GM19238 (cell line): Measurements from ENCODE around the gene RNF115.
"Not testable (repeated sequence)": the region's sequence is repeated elsewhere in the genome, so short reads cannot be mapped to it uniquely, and the experiment has no call there.

Source experiments
- DNase-seq: peaks from one replicate; pipeline ENCODE4 v3.0.0; 2011; ENCODE audit warnings: low spot score; ENCODE audit not compliant: insufficient read length

RNF115 gene

DNA sequence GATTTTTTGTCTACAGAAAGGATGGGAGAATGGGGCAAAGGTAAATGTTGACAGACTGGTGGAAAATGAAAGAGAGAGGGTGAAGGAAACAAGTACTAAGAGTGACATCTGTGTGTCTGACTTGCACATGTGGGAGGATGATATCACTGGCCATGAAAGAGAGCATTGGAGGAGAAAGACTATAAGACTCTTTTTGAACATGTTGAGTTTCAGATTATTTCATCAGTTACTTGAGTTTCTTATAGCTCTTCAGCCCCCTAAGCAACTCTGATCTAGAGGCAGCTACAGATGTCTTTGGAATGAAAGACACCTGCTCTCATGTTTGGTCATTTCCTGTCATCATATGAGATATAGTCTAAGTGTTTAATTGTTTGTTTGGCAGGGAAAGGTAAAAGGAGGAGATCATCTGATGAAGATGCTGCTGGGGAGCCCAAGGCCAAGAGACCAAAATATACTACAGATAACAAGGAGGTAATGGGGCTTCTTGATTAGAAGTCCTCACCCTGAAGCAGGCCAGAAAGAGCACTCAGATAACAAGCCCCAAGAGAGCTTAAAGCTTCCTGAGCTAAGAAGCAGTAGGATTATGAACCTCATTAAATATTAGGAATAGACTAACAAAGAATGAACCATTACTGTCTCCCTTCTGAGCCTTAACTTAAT, 4.6 kb upstream of the RNF115 start:
- no peak for DNase-seq

DNA sequence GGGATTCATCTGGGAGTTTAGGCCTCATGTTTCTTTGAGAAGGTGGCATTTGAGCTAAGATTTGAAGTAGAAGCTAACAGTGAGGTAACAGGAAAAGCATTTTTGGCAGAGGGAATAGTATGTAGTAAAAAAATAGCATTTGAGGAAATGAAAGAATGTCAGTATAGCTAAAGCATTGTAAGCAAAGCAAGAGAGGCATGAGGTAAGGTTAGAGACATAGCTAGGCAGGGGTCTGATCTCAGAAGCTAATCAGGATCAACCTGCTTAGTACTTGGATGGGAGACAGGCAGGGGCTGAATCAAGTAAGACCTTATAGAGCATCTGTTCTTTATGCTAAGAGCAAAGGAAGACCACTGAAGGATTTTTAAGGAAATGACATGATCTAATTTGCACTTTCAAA, 4.1 kb upstream of the RNF115 start:
- DNase-seq, result no peak

DNA sequence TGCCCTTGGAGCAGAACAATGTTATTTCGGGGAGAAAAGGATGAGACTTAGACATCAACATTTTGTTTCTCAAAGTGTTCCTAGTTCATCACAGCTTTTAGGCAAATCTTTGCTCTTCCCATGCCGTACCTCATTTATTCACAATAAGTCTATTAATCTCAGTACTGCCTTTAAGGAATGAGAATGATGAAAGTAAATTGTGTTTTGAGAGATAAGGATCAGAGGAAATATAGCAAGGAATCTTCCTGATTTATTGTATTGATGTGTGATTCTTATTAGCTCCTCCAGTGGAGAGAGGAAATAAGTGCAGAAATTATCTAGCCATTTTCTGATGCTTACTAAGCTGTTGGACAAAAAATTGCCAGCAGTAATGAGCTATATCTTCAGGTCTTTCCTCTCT, 2.1 kb upstream of the RNF115 start:
- DNase-seq, result no peak

DNA sequence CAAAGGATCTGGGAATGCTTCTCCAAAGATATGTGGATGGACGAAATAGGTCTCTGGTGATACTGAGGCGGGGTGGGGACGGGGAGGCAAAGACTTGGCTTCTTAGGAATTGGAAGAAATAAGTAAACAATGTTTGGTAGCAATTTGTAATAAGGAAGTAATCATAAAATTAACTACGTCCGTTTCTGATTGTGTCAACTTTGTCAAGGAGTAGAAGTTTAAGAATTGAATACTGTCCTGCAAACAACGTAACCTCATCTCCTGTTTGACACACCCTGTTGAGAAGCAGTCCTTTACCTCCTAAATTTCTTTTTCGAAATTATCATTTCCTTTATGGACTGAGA, 576 bp upstream of the RNF115 start:
- DNase-seq, result no peak

DNA sequence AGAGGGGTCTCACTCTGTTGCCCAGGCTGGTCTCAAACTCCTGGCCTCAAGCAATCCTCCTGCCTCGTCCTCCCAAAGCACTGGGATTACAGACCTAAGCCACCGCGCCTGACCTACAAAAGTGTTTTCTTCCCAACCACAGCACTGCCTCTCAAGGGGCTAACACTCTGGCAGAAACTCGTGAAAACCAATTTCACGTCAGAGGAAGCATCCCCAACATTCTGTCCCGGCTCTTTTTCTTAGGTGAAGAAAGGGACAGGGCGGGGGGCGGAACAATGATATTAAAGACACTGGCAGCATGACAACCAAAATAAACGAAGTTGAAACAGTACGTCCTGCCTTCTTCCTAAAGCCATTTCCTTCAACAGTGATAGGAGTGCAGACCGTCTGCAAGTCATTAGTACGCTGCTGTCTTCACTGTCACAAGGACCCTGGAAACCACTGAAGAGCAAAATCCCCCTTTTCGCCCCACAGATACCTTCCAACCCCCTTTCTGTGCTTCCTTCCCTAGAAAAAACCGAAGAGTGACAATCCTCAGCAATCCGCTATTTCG, 1.0 kb downstream of the RNF115 start:
- DNase-seq, result not testable (repeated sequence)

DNA sequence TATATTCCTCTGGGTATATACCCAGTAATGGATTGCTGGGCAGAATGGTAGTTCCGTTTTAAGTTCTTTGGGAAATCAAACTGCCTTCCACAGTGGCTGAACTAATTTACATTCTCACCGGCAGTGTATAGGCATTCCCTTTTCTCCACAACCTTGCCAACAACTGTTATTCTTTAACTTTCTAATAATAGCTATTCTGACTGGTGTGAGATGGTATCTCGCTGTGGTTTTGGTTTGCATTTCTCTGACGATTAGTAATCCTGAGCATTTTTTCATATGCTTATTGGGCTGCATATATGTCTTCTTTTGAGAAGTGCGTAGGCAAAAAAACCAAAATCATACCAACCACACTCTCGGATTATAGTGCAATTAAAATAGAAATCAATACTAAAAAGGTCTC, 5.8 kb downstream of the RNF115 start:
- DNase-seq, result not testable (repeated sequence)

DNA sequence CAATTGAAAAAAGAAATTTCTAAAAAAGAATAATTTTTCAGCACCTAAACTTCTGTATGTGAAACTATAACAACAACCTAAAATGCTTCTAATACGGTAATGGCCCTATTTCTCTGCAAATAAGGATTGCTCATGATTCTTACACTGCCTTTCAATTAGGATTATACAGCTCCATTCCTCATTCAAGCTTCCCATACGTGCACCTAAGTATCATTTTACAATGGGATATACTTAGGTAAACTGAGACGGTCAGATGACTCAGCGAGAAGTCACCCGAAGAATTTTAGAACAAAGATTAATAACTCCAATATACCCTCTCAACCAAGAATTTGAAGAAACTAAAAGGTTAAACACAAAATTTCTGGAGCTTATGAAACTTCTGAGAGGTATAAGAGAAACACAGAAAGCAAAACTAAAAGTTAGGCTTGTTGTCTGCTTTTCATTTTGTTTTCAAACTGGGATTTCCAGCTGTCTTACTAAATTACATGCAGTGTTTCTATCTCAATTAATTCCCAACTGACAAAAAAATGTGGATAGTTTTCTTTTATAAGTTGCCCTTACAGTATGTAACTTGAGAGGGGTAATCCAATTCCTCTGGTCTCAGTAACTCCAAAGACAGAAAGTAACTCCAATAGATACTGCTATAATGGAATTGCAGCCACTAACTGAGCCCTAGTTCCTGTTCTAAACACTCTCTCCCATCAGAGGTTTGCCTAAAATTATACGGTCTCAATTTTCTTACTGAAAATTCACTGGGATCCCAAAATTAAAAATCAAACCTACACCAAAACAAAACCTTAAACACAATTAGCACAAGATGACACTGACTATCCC, 10.7 kb downstream of the RNF115 start:
- DNase-seq, result not testable (repeated sequence)

DNA sequence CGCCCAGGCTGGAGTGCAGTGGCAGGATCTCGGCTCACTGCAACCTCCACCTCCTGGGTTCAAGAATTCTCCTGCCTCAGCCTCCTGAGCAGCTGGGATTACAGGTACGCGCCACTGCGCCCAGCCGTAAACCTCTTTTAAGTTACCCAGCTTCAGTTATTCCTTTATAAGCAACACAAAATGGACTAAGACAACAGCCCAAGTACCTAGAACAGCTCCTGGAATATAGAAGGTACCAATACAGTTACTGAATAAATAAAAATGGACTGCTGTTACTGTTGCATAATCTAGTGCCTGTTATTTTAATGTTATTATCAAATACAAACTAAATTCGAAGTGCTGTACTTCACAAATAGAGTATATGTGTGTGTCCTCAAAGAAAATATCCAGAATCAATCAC, 17.1 kb downstream of the RNF115 start:
- DNase-seq, result no peak

DNA sequence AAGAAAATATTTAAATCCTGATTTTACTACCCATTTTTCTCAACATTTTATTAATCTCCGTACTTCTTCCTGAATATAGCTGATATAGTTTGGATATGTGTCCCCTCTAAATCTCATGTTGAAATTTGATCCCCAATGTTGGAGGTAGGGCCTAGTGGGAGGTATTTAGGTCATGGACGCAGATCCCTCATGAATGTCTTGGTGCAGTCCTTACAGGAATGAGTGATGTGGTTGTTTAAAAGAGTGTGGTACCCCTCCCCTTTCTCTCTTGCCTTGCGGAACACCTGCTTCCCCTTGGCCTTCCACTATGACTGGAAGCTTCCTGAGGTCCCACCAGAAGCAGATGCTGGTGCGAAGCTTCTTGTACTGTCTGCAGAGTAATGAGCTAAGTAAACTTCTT, 17.5 kb downstream of the RNF115 start:
- no peak for DNase-seq

DNA sequence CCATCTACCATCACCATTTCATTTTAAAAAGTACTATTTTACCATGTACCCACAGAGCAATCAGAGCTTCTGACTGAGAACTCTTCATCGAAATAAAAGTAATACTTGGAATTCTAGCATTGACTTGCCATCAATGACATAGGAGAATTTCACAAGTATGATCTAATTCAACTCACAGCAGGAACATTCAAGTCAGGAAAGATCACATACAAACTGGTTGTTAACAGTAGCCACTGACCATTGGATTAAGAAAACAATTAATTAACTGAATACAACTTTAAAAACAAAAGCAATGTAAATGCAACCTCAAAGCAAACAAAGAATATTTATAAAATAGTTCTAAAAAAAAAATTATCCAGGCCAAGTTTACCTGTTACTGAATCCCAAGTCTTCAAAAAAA, 18.8 kb downstream of the RNF115 start:
- DNase-seq, result no peak

DNA sequence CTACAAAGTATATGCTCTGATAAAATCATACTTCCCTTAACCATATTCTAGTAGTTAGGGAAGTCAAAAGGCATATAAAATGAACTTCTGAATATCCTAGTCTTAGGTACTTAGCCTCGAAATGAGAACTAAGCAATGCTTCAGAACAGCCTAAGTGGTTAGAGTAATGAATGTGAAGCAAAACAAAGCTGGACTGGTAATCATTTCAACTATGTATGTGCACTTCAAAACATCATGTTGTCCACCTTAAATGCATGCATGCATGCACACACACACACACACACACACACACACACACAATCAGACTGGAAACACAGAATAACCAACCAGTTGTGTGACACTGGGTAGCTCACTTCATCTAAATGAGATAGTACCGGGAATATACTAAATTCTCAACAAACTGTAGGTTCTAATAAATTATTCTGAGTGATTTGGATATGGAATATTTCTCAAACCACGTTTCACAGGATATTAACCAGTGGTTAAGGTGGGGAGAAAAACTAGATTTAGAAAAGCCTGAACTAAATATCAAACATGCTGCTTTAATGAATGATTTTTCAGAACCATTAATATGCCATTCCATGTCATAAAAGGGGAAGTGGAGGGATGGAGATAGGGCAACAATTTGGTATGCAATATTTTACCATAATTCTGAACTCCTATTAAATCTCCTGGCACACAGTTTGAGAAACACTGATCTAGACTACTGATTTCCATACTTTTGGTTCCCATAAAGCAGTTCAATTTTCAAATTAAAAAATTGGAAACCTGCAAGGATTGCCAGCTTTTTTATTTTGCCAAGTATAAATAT, 19.5 kb downstream of the RNF115 start:
- no peak for DNase-seq

DNA sequence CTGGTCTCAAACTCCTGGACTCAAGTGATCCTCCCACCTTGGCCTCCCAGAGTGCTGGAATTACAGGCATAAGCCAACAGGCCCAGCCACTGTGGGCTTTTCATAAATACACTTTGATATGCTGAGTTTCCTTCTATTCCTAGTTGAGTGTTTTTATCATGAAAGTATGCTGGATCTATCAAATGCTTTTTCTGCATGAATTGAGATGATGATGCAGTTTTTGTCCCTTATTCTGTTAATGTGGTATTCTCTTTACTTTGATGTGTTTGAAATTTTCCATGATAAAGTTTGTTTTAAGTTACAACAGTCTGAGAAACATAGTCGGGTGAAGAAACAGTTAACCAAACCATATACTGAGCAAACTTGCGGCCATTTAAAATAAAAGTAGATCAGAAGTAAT, 24.1 kb downstream of the RNF115 start:
- DNase-seq, result no peak

DNA sequence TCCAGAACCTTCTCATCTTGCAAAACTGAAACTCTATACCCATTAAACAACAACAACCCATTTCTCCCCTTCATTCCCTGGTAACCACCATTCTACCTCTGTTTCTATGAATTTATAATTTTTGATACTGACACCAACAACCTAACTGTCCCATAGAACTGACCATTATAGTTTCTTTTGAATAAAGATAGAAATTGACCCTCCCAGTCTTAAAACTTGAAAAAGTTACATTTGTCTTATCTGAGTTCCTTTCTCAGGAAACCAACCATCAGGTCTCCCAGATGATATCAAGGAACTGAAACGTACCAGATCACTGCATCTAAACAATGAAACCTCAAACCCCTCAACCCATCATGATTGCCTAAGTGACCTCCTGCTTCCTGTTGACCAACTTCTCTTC, 27.1 kb downstream of the RNF115 start:
- DNase-seq, result no peak

DNA sequence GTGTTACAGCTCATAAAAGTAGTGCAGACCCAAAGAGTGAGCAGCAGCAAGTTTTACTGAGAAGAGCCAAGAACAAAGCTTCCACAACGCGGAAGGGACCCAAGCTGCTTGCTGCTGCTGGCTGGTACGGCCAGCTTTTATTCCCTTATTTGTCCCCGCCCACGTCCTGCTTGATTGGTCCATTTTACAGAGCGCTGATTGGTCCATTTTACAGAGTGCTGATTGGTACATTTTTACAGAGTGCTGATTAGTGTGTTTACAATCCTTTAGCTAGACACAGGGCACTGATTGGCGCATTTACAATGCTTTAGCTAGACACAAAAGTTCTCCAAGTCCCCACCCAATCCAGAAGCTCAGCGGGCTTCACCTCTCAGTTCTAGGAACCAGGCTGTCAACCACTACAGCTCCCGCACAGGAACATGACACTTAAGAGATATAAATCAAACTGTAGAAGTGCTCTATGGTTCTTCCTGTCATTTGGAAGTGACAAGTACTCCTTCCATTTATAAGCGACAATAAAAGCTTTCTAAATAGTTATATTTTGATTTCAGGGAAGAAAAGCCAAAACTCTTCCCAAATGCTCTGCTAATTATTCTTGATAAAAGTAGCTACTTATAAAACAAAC, 28.5 kb downstream of the RNF115 start:
- no peak for DNase-seq

DNA sequence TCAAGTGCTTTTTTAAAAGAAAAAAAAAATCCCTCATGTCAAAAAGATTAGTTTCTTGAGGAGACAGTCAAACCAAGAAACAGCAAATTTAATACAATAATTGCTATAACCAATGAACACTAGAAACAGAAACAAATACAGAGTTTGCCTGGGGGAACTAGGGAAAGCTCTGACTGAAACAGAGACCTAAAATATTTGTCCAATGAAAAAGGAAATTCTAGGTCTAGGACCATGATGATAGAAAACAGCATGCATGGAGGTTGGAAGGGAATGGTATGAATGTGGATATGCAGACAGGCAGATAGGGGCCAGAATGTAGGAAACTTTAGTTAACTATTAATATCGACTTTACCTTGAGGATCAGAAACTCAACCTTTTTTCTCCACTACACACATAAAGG, 31.4 kb downstream of the RNF115 start:
- DNase-seq, result no peak

DNA sequence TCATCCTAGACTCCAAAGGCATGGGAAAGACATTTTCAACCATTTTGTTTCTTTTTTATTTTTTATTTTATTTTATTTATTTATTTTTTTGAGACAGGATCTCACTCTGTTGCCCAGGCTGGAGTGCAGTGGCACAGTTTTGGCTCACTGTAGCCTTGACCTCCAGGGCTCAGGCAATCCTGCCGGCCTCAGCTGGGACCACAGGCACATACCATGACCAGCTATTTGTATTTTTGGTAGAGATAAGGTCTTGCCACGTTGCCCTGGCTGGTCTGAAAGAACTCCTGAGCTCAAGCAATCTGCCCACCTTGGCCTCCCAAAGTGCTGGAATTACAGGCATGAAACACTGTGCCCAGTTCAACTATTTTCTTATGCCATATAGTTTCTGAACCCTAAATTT, 32.0 kb downstream of the RNF115 start:
- DNase-seq, result not testable (repeated sequence)

DNA sequence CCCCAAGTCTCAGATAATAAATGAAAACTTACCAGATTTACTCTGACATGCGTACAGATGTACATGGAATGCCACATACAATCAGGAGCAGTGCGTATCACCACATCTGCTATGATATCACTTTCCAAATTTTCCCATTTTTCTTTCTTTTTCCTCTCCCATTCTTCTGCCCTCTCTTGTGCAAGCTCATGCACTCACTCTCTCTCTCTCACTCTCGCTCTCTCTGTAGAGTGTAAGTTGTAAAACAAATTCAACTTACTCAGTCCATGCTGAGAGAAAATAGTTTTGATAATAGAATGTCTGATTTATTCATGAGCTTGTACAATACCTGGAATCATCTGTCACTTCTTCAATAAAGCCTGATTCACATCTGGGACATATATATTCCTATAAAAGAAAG, 35.3 kb downstream of the RNF115 start:
- no peak for DNase-seq

DNA sequence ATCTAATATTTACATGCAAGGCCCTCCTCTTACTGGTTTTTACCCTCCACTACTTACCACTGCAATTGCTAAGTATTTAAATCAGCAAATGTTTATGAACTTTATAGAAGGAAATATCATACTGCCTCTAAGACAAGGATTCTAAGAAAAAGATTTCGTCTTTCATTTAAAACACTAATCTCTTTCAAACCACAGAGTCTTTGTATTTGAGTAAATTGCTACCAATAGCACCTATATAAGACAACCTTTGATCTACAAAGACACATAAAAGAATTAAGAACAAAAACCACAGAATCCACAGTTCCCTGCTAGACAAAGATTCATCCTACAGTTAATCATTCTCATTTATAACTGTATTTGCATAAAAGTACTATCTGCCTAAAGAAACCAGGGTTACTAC, 37.6 kb downstream of the RNF115 start:
- DNase-seq, result no peak

DNA sequence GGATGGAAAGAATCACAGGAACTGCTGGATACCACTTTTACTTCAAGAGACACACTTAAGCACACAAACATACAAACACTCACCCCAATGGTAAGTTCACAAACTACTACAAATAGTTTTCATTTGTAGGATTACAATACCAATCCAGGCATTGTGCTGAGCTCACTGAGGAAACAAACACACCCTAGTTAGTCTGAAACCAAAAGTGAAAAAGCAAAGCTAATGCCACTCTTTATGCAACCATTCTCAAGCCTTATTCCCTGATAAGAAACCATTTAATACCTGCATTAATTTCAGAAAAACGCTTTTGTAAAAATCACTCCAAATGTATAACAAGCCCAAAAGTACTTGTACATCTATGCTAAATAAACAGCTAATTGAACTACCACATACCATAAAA, 38.3 kb downstream of the RNF115 start:
- no peak for DNase-seq

DNA sequence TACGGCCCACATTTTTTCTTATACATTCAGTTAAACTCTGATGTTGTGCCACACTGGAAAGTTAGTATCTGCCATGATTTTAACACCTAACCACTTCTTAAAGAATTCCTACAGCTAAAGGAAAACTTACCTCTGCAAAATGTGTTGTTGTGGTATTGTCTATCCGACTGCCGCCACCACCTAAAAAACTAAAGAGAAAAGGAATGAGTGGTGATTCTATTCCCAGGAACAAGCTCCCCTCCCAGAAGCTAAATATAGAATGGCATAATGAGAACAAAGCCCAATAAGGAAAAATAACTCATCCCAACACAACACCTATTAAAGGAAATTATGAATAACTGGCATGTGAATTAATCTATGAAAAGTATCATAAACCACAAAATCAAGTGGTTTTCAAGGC, 39.5 kb downstream of the RNF115 start:
- DNase-seq, result no peak

DNA sequence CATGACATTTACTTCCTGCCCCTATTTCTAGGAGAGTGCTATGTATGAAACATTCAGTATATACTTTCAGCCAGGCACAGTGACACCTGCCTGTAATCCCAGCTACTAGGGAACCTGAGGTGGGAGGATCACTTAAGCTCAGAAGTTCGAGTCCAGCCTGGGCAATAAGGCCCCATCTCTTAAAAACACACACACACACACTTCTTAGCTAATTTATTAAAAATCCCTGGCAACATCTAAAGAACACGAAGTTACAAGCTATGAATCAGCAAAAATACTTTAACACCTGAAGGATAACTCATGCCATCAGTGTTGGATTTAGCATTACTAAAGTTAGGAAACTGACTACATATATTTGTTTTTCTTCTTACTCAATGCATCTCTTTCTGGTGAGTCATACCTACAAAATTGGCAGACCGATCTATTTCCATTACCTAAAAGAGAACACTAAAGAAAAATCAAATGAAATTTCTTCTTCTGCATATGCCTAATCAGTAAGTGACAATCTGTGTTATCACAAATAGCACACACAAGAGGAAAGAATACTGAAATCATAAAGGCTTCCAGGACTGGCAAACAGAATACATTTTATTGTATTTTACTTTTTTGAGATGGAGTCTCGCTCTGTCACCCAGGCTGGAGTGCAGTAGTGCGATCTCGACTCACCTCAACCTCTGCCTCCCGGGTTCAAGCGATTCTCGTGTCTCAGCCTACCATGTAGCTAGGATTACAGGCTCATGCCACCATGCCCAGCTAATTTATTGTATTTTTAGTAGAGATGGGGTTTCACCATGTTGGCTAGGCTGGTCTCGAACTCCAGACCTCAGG, 41.4 kb downstream of the RNF115 start:
- no peak for DNase-seq
